Activated CD4-positive, alpha-beta T cell treated with anti-CD3 and anti-CD28 coated beads, Interleukin-2, amount 10 ng/mL, durations not matched to agents 7 days and 5 days (primary cell): ENCODE results near the gene SERPINH1. TPM values are rescaled to one million over a fixed set of nuclear protein-coding genes. Genes with fewer than 3 reads are reported as not detected.

Experiments used
- CTCF ChIA-PET: fragments of 350-600 bp; sonication (Branson Sonifier 250); formaldehyde crosslinking; loops from one replicate; lab custom pipeline; 2021; ENCODE audit warnings: antibody characterized with exemption; lab: Charles Lee
- POLR2A ChIA-PET: fragments of 350-600 bp; sonication (Branson Sonifier 250); formaldehyde crosslinking; loops from one replicate; lab custom pipeline; 2021; ENCODE audit warnings: antibody characterized with exemption; lab: Charles Lee
- DNase-seq: peaks from one replicate; pipeline ENCODE4 v3.0.0-alpha.2; 2020
- H3K27ac Mint-ChIP-seq: one replicate; pipeline ENCODE4 v1.8.0; 2021; ENCODE audit warnings: mild to moderate bottlenecking, moderate library complexity, mixed read lengths
- H3K27me3 Mint-ChIP-seq: one replicate; pipeline ENCODE4 v1.8.0; 2021; ENCODE audit warnings: mixed read lengths
- H3K36me3 Mint-ChIP-seq: one replicate; pipeline ENCODE4 v1.8.0; 2021; ENCODE audit warnings: low read depth, mixed read lengths
- H3K4me1 Mint-ChIP-seq: one replicate; pipeline ENCODE4 v1.8.0; 2021; ENCODE audit warnings: mixed read lengths
- H3K4me3 Mint-ChIP-seq: one replicate; pipeline ENCODE4 v1.8.0; 2021; ENCODE audit warnings: mild to moderate bottlenecking, moderate library complexity, mixed read lengths
- H3K9me3 Mint-ChIP-seq: one replicate; pipeline ENCODE4 v1.8.0; 2021; ENCODE audit warnings: mixed read lengths
- total RNA-seq, 2 experiments: library from RNA; stranded (reverse); gene quantifications; one replicate each; pipeline ENCODE4 v1.2.3, GENCODE V29; 2021

SERPINH1 gene
- total RNA-seq, 2 experiments from 2014 or later, result 11.3 to 11.9 TPM

DNA sequence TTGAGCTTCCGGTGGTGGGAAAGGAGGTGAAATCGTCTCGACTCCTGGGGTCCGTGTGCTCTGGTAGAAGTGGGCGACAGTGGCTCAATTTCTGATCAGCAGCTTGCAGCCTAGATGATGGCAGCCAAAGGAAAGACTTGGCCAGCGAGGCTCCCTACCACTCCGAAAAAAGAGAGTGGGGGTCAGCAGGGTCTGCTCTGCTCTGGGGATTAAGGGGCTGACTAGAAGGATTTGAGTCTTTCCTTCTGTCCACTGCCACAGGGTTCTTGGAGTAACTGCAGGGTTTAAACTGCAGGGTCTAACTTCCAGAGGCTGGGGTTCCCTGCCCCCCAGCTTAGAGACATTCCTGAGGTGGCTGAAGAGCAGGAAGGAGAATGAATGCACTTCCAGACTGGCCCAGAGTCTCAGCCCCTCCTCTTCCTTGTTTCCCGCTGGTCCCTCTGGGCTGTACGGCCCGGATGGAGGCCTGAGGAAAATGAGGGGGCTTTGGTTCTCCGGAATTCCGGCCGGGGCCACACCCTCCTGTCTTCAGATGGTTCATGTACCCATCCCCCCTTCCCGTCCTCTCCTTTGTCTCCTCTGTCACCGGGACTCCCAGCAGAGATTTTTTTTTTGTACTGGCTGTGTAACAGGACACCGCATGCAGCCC, 907 bp downstream of the SERPINH1 start:
- Mint-ChIP-seq H3K27me3 (no peaks in the 10 kb centered on the region), H3K27ac (peak overlapping the region; percentile 96), H3K36me3 (no peaks in the 10 kb centered on the region), H3K9me3 (no peaks in the 10 kb centered on the region), H3K4me1 (peaks cover 47% of the 10 kb centered on the region), H3K4me3 (peak overlapping the region; percentile 94)
- DNase-seq, result no peak
- POLR2A ChIA-PET, result interaction anchor here (0.9 kb wide), 1 partner anchor 20 kb away, joined by 3 read pairs; no protein-coding TSS in a partner anchor
- CTCF ChIA-PET, result interaction anchor here (1.5 to 4.4 kb wide), 3 partner anchors 11 to 14 kb away, joined by 4 to 21 read pairs (median 14); no protein-coding TSS in a partner anchor

DNA sequence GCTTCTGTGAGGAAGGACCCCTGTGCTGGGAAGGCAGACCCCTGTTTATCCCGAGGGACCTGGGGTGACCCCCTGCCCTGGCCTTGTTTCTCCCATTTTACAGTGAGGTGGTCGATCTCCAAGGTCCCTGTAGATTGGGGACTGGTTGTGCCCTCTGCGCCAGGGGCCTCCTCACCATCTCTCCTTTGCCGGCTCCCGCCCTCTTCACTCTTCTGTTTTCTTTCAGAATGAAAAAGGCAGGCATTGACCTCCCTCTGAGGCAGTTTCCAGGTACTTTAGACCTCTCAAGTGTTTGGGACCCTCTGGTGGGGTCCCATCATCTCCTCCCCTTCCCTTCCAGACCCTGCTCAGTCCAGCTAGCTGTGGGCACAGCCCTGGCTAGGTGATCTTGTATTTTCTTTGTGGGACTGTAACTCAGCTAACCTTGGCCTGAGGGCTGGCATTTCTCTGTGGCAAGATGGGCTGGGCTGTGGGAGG, 1.5 kb downstream of the SERPINH1 start:
- no peak for DNase-seq
- Mint-ChIP-seq H3K9me3 (no peaks in the 10 kb centered on the region), H3K27ac (peak overlapping the region; percentile 96), H3K4me1 (peaks cover 47% of the 10 kb centered on the region), H3K36me3 (no peaks in the 10 kb centered on the region), H3K27me3 (no peaks in the 10 kb centered on the region), H3K4me3 (peak overlapping the region; percentile 94)
- CTCF ChIA-PET, result interaction anchor here (0.5 to 4.4 kb wide), 3 partner anchors 12 to 38 kb away, joined by 3 to 21 read pairs (median 14); no protein-coding TSS in a partner anchor
- POLR2A ChIA-PET, result no interaction called here

DNA sequence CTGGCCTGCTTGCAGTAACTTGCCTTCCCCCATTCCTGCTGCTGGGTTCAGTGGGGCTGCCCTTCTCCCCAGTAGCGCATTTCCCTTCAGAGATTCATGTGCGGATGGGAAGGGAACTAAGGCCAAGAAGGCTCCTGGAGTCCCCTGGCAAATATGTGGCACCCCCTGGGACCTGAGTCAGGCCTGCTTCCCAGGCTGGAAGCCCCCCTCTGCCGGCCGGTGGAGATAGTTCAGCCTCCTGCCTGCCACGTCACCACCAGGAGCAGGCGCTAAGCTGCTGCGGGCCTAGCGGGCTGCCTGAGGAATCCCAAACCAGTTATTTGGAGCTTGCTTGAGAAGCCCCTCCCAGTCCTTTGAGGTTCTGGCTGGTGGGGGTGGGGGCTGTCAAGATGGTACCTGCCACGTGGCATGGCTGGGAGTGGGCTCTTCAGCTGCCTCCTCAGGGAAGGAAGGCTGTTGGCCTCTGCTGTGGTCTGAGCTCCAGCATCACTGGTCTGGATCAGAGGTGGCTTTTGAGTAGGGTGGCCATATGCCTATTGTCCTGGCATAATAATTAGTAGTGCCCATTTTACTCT, 2.0 kb downstream of the SERPINH1 start:
- no peaks in the 10 kb centered on the region for H3K27me3 Mint-ChIP-seq
- CTCF ChIA-PET, result interaction anchor here (0.5 to 4.4 kb wide), 3 partner anchors 12 to 37 kb away, joined by 3 to 21 read pairs (median 14); no protein-coding TSS in a partner anchor
- H3K27ac Mint-ChIP-seq, result peak overlapping the region; percentile 96
- H3K36me3 Mint-ChIP-seq, result peaks cover 3% of the 10 kb centered on the region
- H3K9me3 Mint-ChIP-seq, result no peaks in the 10 kb centered on the region
- peak overlapping the region; percentile 94 for H3K4me3 Mint-ChIP-seq
- H3K4me1 Mint-ChIP-seq, result peaks cover 47% of the 10 kb centered on the region
- no peak for DNase-seq
- POLR2A ChIA-PET, result no interaction called here

DNA sequence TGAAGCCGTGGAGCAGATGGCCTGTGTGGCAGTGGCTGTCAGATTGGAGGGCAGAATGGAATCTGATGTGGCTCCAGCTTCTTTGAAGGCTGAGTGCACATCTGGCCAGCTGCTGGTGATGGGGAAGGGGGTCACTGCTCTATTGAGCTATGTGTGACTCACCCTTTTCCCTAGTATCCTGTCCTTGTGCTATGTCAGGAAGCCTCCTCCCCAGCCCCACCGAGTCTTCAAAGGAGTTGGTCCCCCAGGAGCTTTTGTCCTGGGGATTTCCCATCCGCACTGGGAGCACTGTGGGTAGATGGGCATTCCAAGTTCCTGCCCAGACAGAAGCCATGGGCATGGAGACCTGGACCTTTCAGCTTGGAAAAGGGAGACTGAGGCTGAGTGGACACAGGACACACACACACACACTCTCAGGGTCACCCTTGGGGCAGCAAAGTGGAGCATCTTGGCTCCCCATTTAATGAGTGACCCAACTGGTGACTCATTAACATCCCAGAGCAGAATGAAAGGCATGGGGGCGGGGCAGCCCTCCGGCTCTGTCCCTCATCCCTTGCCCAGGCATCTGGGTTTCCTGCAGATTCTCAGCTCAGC, 3.3 kb downstream of the SERPINH1 start:
- ChIA-PET POLR2A (no interaction called here), CTCF (interaction anchor here (0.6 to 4.4 kb wide), 5 partner anchors 11 to 317 kb away, joined by 3 to 21 read pairs (median 4); no protein-coding TSS in a partner anchor)
- Mint-ChIP-seq H3K36me3 (peaks cover 3% of the 10 kb centered on the region), H3K4me1 (peaks cover 47% of the 10 kb centered on the region), H3K4me3 (no peak overlapping the region), H3K9me3 (no peaks in the 10 kb centered on the region), H3K27me3 (no peaks in the 10 kb centered on the region), H3K27ac (no peak overlapping the region)
- DNase-seq, result no peak

DNA sequence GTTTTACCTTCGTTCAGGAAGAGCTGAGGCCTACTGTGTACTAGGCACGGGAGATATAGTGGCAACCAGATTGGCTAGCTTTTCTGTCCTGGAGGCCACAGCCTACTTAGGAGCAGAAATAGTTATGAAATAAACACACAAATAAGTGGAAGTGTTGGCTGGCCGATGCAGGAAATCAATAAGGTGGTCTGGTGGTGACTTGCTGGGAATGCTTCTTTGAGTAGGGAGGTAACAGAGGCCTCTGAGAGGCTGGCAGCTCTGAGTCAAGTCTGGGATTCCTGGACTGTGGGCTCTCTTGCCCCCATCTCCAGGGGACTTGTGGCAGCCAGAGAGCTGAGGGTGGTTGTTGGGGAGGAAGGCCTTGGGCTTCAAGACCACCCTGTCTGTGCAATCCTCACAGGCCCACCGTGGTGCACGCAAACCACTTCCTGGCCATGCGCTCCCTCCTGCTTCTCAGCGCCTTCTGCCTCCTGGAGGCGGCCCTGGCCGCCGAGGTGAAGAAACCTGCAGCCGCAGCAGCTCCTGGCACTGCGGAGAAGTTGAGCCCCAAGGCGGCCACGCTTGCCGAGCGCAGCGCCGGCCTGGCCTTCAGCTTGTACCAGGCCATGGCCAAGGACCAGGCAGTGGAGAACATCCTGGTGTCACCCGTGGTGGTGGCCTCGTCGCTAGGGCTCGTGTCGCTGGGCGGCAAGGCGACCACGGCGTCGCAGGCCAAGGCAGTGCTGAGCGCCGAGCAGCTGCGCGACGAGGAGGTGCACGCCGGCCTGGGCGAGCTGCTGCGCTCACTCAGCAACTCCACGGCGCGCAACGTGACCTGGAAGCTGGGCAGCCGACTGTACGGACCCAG, 4.1 kb downstream of the SERPINH1 start:
- Mint-ChIP-seq H3K27ac (no peak overlapping the region), H3K9me3 (no peaks in the 10 kb centered on the region), H3K27me3 (no peaks in the 10 kb centered on the region), H3K4me1 (peaks cover 40% of the 10 kb centered on the region), H3K4me3 (no peak overlapping the region), H3K36me3 (peaks cover 3% of the 10 kb centered on the region)
- no peak for DNase-seq
- ChIA-PET POLR2A (no interaction called here), CTCF (interaction anchor here (0.6 to 4.4 kb wide), 5 partner anchors 10 to 316 kb away, joined by 3 to 21 read pairs (median 4); no protein-coding TSS in a partner anchor)

DNA sequence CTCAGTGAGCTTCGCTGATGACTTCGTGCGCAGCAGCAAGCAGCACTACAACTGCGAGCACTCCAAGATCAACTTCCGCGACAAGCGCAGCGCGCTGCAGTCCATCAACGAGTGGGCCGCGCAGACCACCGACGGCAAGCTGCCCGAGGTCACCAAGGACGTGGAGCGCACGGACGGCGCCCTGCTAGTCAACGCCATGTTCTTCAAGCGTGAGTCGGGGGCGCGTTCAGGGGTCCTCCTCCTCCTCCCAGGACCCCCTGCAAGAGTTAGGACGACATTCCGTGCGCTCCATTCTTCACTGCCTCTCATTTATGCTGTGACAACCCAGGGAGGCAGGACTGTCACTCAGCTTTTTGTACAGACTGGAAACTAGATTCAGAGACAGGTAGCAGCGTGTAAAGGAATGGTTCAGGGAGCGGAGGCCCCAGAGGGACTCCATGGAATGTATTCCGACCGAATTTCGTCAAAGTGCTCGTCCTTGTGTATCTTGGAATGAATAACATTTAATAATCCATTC, 4.8 kb downstream of the SERPINH1 start:
- no peaks in the 10 kb centered on the region for H3K27me3 Mint-ChIP-seq
- no peaks in the 10 kb centered on the region for H3K9me3 Mint-ChIP-seq
- H3K4me3 Mint-ChIP-seq, result no peak overlapping the region
- POLR2A ChIA-PET, result no interaction called here
- CTCF ChIA-PET, result interaction anchor here (1.3 to 4.4 kb wide), 2 partner anchors 9 to 35 kb away, joined by 3 to 21 read pairs; no protein-coding TSS in a partner anchor
- peaks cover 34% of the 10 kb centered on the region for H3K4me1 Mint-ChIP-seq
- DNase-seq, result no peak
- H3K36me3 Mint-ChIP-seq, result peaks cover 3% of the 10 kb centered on the region
- no peak overlapping the region for H3K27ac Mint-ChIP-seq

DNA sequence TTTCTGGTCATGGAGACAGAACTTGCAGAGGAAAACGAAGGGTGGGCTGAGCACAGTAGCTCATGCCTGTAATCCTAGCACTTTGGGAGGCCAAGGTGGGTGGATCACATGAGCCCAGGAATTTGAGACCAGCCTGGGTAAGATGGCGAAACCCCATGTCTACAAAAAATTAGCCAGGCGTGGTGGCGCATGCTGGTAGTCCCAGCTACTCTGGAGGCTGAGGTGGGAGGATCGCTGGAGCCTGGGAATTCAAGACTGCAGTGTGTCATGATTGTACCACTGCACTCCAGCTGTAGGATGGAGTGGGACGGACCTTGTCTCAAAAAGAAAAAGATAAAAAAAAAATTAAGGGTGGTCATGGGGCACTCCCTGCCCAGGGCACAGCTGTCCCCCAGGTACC, 5.9 kb downstream of the SERPINH1 start:
- Mint-ChIP-seq H3K36me3 (peaks cover 6% of the 10 kb centered on the region), H3K27me3 (no peaks in the 10 kb centered on the region), H3K27ac (no peak overlapping the region), H3K4me1 (peaks cover 24% of the 10 kb centered on the region), H3K9me3 (no peaks in the 10 kb centered on the region), H3K4me3 (no peak overlapping the region)
- DNase-seq, result no peak
- CTCF ChIA-PET, result interaction anchor here (0.6 to 1.4 kb wide), 2 partner anchors 45 to 143 kb away, joined by 3 to 4 read pairs; no protein-coding TSS in a partner anchor
- POLR2A ChIA-PET, result no interaction called here

DNA sequence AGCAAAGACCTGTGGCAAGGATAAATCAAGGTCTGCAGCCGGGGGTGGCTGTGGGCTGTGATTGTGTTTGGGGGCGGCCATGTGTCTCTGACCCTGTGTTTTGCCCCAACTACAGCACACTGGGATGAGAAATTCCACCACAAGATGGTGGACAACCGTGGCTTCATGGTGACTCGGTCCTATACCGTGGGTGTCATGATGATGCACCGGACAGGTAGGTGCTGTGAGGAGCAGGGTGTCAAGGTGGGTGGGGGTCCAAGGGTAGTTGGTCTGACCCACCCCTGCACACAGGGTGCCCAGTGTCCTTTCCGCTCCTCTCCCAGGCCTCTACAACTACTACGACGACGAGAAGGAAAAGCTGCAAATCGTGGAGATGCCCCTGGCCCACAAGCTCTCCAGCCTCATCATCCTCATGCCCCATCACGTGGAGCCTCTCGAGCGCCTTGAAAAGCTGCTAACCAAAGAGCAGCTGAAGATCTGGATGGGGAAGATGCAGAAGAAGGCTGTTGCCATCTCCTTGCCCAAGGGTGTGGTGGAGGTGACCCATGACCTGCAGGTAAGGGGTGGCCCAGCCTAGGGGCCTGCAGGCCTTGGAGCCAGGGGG, 6.7 kb downstream of the SERPINH1 start:
- DNase-seq, result no peak
- Mint-ChIP-seq H3K4me3 (no peak overlapping the region), H3K36me3 (peaks cover 6% of the 10 kb centered on the region), H3K4me1 (peaks cover 17% of the 10 kb centered on the region), H3K27me3 (no peaks in the 10 kb centered on the region), H3K27ac (no peak overlapping the region), H3K9me3 (no peaks in the 10 kb centered on the region)
- CTCF ChIA-PET, result interaction anchor here (1.0 to 1.4 kb wide), 3 partner anchors 8 to 46 kb away, joined by 3 to 4 read pairs (median 3); no protein-coding TSS in a partner anchor
- POLR2A ChIA-PET, result interaction anchor here (0.6 kb wide), 1 partner anchor 43 kb away, joined by 3 read pairs; no protein-coding TSS in a partner anchor

DNA sequence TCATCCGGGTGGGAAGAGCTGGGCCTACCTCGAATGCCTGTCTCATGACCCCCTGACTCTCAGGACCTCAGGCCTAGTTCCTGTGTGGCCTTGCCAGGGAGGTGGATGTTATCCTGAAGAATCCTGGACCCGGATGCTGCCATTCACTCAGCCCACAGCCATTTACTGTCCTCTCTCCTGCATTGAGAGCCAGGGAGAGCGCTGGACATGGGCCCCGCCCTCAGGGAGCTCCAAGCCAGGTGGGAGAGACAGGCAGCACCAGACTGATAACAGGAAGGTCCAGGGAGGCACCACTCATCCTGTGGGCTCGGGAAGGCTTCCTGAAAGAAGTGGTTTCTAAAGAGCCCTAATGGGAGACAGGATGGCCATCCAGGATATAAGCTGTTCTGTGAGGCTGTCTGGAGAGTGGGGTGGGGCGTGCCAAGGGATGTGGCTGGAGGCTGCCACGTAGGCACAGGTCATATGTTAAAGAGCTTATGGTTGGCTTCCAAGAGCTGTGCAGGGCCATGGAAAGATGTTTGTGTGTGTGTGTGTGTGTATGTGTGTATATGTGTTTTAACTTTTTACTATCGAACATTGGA, 8.6 kb downstream of the SERPINH1 start:
- Mint-ChIP-seq H3K27me3 (no peaks in the 10 kb centered on the region), H3K4me3 (no peak overlapping the region), H3K27ac (no peak overlapping the region), H3K9me3 (no peaks in the 10 kb centered on the region), H3K4me1 (peaks cover 5% of the 10 kb centered on the region), H3K36me3 (peaks cover 6% of the 10 kb centered on the region)
- ChIA-PET POLR2A (interaction anchor here (0.6 kb wide), 1 partner anchor 616 kb away, joined by 3 read pairs; no protein-coding TSS in a partner anchor), CTCF (interaction anchor here (1.0 to 1.7 kb wide), 5 partner anchors 9 to 170 kb away, joined by 3 to 7 read pairs (median 4); partner anchors contain the start of gene SERPINH1)
- no peak for DNase-seq

DNA sequence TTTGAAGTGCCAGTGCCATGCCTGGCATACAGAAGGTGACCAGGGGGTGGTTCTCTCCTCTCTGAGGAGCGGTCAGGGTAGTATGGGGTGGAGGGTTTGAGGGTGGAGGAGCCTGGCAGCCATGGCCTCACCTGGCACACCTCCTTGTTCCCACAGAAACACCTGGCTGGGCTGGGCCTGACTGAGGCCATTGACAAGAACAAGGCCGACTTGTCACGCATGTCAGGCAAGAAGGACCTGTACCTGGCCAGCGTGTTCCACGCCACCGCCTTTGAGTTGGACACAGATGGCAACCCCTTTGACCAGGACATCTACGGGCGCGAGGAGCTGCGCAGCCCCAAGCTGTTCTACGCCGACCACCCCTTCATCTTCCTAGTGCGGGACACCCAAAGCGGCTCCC, 9.6 kb downstream of the SERPINH1 start:
- ChIA-PET CTCF (interaction anchor here (1.1 kb wide), 1 partner anchor 171 kb away, joined by 4 read pairs; no protein-coding TSS in a partner anchor), POLR2A (no interaction called here)
- Mint-ChIP-seq H3K4me3 (no peak overlapping the region), H3K4me1 (peaks cover 7% of the 10 kb centered on the region), H3K27ac (no peak overlapping the region), H3K27me3 (no peaks in the 10 kb centered on the region), H3K36me3 (peaks cover 6% of the 10 kb centered on the region), H3K9me3 (no peaks in the 10 kb centered on the region)
- DNase-seq, result no peak

DNA sequence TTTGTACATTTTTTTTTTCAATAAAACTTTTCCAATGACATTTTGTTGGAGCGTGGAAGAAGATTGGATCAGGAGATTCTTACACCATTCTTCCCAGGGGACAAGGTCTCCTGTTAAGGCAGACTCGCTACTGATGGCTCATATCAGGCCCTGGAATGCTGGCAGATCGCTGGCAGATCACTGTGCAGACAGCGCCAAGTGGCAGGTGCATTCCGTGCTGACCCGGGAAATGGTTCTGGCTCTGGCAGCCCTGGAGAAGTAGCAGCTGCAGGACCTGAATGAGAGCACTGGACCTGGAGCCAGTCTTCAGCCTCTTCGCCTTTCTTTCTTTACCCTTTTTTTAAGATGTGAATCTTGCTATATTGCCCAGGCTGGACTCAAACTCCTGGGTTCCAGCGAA, 10.7 kb downstream of the SERPINH1 start:
- no peak overlapping the region for H3K27ac Mint-ChIP-seq
- H3K36me3 Mint-ChIP-seq, result peaks cover 6% of the 10 kb centered on the region
- H3K9me3 Mint-ChIP-seq, result no peaks in the 10 kb centered on the region
- no peak for DNase-seq
- no peaks in the 10 kb centered on the region for H3K27me3 Mint-ChIP-seq
- H3K4me1 Mint-ChIP-seq, result peaks cover 8% of the 10 kb centered on the region
- no peak overlapping the region for H3K4me3 Mint-ChIP-seq
- ChIA-PET CTCF (interaction anchor here (2.3 kb wide), 1 partner anchor 40 kb away, joined by 5 read pairs; no protein-coding TSS in a partner anchor), POLR2A (no interaction called here)
